ENCODE measurements around the gene TMEM273.
A peak's percentile ranks its signal among the peaks of the same experiment; 100 is the strongest.

- peak; percentile 18; the same call in 1 of the 2 replicates for TF ChIP-seq CTCF (IDR thresholded peaks at IDR 0.05; ENCODE audit: low read depth, low read length)
- TF ChIP-seq EZH2phosphoT487 (IDR thresholded peaks at IDR 0.05; ENCODE audit: low read depth): no peak
These were observed 30.3 kb upstream of the TMEM273 start for GRCh38 chr10:49218480-49218879.
